Activated gamma-delta T cell treated with anti-CD3 and anti-CD28 coated beads, Interleukin-2, amount 50 U/mL, for 16 hours (primary cell): ENCODE data around the gene LATS2.

Source experiments
- DNase-seq: peaks from one replicate; pipeline ENCODE4 v3.0.0-alpha.2; 2020; ENCODE audit warnings: low read depth

The LATS2 gene

DNA sequence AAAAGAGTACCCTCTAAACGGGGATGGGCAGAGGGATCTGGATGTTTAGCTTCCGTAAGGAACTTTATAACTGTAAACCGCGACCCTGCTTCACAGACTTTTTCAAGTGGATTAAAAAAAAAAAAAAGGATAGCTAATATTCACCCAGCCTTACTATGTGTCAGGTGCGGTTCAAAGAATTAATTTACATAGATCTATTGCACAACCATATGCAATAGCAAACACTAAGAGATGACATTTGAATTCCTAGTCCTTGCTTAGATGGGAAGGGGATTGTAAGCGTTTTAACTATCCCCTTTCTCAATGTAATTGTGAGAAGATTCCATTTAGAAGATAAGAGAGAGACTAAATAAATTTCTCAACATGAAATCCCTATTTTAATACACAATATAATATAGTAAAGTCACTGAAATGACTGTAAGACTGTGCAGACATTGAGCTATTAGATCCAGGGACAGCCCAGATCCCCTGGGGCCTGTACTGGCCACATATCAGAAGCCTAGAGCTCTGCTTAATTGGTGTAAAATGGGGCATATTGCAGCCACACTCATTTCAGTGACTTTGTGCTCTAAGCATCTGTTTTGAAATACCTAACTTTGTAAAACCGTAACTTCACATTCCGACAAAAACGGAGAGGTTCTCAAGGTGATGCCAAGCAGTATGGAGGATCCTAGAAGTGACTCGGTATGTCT, 13.6 kb downstream of the LATS2 start:
- no peak for DNase-seq

DNA sequence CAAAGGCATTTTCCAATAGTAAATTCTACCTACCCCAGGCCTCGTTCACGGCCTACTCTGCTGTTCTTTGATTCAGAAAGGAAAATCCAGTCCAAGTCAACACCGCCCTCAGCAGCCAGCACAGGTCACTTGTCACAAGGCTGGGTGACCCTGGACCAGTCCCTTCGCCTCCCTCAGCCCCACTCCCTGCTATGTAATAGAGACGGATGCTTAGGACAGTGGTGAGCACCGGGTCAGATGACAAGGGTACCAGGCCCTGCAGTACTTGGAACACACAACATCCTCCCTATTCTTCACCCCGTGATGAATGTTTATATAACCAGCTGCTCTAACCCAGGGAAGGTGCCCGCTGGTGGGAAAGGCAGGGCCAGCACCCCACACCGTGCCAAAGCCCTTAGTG, 14.3 kb downstream of the LATS2 start:
- no peak for DNase-seq

DNA sequence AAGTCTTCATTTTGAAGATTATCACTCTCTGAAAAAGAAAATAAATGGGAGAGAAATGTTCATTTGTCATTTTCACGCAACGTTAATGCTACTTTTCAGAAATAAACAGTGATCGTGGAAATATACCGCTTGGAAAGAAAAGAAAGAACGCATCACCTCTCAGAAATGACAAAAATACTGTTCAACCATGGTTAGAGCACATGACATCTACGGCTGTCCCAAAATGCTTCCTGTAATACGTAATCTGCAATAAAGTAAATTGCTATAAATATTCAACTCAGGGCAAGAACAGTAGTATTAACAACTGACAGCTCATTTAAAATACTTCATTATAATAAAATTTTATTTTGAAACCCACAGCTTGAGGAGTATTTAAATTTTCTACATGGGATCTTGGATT, 15.2 kb downstream of the LATS2 start:
- DNase-seq, result no peak

DNA sequence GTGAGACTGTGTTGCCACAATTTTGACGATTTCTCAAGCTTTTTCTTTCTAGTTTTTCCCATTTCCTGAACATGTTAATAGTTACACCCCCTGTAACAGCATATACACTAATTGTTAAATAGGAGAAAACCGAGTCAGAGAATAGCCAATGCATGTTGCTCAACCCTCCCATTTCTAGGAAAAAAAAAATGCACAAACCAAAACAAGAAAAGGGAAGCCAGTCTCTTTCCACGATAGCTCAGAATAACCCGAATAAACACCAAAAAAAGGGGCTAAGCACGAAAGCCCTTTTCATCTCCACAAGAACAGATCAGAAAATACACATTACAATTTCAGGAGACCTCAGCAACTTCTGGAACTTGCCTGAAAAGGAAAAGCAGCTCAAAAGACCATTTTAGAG, 16.3 kb downstream of the LATS2 start:
- DNase-seq, result no peak

DNA sequence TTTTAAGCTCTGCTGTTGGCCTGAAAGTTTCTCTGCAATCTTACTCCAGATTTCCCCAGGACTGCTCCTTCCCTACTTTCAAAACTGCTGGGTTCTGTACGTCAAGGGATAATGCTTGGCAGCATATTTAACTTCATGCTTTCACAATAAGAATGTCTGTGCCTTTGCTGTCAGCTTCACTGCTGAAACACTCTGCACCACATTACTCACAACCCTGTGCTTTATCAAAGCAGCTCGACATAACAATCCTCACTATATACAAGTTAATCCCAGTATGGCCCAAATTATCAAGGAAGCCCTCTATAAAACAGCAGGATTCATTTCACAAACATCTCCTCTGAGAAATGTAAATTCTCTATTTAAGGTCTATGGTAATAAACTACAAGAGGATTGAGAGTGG, 17.5 kb downstream of the LATS2 start:
- no peak for DNase-seq

DNA sequence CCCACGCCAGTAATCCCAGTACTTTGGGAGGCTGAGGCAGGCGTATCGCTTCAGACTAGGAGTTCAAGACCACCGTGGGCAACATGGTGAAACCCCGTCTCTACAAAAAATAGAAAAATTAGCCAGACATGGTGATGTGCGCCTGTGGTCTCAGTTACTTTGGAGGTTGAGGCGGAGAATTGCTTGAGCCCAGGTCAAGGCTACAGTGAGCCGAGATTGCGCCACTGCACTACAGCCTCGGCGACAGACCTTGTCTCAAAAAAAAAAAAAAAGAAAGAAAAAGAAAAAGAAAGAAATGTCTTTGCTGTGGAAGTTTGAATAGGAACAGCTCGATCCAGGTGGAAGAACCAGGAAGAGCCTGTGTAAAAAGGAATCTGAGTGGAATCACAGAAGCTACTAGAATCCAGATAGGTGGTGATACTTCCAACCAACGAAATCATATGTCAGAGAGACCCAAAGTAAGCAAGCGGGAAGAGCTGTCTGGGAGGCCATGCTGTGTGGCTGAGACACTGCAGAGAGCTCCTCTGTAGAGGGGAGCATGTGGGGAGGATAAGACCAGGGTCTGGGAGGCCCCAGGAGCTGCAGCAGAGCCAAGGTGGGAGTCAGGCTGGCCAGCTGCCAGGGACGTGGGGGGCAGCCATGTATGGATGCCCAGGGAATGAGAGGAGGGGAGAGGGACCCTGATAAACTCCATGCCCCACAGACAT, 21.1 kb downstream of the LATS2 start:
- no peak for DNase-seq

DNA sequence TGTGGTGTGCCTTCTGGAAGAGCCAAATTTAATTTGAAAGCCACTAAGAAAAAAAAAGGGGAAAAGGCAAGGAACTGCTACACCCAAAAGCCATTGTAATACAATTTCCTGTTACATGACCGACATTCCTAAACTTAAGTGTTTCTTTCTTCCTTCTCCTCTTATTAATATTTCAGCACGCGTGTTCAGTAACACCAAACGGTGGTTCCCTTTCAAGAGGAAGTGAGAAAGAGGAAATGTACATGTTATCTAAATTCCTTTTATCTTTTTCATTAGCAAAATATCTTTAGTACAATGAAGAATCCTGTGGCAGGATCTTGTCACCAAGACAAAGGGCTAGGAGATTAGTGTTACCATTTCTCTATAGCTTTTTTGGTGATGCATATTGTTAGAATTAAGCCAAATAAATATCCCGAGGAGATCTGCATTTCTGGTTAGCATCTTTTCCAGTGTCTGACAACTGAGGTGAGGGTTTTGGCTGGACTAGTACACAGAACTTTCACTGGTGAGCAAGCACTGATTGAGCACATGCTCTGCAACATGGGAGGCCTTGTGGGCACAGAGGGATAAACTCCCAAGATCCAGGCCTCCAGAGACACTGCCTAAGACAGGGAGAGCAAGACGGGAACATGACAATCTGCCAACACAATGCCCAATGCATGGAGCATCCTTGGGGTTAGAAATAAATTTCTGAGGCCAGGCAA, 22.1 kb downstream of the LATS2 start:
- no peak for DNase-seq

DNA sequence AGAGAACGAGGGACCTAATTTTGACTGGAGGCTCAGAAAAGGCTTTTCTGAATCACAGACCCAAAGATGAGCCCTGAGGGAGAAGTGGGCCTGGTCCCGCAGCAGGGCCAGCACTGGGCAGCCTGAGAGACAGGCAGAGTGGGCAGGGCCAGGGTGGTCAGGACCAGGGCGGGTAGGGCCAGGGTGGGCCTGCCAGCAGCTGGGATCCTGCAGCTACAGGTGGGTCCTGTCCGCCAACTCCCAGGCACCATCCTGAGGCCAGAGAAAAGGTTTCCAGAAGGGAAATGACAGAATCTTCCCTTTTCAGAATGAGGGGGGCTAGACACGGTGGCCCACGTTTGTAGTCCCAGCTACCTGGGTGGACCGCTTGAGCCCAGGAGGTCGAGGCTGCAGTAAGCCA, 23.7 kb downstream of the LATS2 start:
- no peak for DNase-seq

DNA sequence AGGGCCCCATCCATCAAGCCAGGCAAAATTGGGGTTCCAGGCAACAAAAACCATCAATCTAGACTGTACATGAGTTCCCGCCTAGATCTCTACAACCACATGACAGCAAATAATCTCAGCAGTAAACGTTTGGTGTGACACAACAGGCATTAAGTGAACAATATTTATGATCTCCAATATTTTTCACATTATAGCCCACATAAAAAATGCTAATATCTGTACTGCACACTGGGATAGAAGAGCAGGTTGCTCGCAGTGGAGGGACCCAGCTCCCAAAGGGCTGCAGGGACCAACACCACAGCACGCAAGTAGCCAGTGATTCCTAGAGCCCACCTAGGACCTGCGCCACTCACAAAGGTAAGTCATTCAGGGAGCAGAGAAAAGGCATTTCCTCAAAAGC, 25.9 kb downstream of the LATS2 start:
- no peak for DNase-seq

DNA sequence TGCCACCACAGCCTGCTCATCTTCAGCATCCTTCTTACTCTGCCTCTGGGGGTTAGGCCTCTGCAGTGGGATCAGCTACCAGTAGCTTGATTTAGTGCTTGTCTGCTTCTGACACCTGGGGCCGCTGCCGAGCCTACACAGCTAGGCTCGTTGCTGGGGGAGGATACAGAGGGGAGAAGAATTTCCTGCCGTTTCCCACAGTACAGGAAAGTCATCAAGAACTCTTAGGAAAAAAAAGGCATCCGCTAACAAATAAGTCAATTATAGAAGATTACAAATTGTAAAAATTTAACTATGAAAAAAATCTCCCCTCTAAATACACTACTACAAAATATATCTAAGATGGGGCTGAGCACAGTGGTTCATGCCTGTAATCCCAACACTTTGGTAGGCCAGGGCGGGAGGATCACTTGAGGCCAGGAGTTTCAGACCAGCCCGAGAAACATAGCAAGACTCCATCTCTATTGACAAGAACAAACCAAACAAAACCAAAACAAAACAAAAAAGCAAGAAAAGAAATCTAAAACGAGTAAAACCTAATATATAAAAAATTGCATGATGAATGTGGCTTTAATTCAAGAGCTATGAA, 26.7 kb downstream of the LATS2 start:
- no peak for DNase-seq

DNA sequence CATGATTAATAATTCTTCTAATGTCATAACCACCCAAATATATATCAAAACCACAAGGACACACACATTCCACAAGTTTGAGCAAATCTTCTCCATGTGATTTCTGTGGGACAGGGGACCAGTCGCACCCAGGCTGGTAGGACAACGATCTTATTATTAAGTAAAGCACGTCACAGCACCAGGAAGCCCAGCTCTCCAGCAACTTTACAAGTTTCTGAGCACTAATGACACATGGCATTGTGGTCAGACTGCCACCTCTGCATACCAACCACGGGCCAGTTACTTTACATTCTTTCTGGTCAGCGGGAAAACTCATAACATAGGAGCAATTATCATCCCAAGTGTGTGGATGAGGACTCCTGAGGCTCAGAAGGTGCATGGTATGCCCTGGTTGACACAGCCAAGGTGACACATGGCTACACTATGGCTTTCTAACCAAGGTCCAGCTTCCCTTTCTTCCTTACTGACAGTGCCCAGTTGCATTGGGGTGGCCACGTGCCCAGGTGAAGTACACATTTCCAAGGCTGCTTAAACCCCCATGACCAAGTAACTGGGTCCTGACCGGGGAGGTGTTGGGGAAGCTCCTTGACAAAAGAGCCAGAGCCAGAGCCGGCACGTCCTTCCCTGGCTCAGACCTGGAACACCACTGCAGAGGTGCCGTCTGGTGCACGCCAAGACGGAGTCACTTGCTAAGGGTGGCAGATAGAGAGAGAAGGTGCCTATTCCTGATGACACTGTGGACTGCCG, 27.4 kb downstream of the LATS2 start:
- no peak for DNase-seq

DNA sequence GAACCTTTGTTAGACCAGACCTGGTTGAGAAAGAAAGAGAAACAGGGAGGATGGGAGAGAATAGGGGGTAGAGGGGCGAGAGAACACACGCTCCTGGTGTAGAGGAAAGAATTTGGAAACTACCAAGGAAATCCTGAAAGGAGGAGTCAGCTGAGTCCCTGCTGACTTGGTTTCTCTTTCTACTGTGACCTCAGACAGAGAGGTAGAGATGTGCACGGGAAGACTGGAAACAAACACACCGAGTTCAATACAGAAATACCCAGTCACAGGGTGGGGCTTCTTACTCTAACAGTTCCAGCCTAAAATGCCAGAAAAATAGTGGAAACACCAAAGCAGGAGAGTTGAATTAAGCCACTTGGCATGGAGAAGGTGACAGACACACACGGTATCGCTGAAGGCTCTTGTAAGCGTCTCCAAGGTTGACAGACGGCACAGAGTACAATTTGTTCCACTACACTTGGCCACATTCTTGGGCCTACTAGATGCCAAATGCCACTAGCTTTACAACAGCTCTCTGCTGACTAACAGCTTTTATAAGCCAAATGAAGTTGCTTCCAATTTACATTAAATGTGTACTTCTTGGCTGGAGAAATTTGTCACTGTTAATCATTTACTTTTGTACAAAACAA, 28.1 kb downstream of the LATS2 start:
- DNase-seq, result no peak

DNA sequence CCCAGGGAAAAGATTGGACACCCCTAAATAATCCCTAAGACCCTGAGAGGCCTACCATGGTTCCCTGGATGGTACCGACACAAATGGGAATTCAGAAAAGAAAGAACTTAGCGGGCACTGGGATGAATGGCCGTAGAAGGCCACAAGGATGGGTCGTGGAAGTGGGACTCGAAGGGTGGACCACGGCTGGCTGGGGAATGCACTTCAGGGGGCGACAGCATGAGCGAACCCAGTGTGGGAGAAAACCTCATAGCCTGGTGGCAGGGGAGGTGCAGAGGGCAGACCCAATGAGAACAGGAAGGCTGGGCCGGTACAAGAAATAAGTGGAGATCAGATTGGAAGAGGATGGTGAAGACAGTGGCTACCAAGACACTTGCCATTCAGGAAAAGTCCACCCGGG, 28.7 kb downstream of the LATS2 start:
- DNase-seq, result no peak

DNA sequence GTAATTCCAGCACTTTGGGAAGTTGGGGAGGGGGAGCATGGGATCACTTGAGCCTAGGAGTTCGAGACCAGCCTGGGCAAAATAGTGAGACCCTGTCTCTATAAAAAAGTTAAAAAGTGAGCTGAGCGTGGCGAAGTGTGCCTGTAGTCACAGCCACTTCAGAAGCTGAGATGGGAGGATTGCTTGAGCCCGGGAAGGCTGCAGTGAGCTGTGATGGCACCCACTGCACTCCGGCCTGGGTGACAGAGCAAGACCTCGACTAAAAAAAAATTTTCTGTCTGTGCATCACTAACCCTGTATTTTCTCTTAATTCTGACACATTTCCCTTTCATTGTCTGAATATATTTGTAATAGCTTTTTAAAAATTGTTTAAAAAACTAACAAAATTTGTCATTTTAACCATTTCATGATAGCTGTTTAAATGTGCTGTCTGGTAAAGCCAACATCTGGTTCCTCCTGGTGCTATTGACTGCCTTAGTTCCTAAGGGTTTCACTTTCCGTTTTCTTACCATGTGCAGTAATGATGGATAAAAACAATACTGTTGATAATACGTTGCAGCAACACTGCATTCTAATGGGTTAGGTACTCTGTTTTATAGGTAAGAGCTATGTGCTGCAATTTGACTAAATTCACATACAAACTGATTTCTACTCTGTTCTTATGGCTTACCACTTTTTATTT, 29.7 kb downstream of the LATS2 start:
- DNase-seq, result no peak

DNA sequence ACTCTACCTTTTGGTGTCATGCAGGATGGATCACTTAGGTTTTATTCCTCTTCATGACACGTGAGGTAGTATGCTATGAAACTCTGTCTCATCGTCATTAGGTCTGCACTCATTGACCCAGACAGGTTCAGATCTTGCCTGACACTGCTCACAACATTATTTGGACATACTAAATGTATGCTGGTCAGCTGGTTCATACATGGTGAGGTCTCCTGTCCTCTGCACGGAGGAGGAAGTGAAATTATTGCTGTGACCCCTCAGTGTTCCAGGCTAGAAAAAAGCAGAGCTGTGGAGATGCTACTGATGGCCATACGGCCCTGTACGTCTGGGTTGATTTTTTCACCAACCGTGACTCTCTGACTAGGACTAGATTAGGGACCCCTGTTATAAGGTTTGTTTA, 35.8 kb downstream of the LATS2 start:
- no peak for DNase-seq

DNA sequence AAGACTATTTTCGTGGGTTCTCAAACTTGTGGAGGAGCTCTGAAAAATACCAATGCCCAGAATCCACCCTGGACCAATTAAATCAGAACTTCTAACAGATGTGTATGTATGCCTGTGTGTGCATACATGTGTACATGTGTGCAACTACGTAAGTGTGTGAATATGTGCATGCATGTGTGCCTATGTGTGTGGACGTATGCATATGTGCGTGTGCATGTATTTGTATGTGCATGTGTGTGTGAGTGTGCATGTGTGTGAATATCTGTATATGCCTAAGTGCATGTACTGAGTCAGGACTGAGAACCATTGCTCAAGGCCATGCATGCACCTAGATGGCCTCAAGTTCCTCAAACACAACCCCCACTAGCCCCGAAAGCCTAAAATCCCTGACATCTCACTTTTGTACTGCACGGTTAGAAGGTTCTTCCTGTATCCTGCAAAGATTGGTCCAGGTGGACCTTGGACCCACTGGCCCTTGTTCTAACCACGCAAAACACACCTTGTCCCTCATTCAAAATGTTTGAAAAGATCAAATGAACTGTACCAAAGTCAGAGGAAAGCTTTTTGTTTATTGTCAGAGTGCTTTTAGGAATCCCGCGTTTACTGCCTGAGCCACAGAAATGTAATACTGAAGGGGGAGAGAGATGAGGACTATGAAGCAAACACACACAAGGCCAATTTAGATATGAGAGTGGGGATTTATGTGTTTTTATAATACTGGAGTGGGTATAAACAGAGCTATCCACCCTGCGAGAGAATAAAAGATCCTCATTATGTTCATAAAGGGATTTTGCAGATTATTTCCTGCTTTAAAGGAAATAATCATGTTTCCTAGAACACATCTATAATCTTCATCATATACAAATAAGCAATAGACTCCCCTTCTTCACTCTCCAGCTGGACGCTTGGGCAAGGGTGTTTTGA, 39.1 kb downstream of the LATS2 start:
- no peak for DNase-seq

DNA sequence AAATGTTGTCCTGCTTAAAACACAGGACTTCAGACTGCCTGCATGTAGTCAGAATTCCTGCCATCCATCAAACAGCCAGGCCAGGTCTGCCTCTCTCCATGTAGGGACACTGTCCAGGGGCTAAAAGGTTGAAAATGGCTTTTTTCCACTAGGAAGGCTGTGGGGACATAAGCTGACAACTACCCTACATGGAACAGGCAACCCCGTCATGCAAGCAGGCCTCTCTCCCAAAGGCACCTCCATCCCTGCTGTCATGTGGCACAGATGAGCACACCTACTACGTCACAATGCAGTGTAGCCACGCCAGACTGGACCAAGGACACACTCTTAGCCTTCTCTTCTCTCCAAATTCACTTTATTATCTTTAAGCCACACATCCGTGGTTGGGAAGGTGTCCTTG, 40.8 kb downstream of the LATS2 start:
- DNase-seq, result no peak

DNA sequence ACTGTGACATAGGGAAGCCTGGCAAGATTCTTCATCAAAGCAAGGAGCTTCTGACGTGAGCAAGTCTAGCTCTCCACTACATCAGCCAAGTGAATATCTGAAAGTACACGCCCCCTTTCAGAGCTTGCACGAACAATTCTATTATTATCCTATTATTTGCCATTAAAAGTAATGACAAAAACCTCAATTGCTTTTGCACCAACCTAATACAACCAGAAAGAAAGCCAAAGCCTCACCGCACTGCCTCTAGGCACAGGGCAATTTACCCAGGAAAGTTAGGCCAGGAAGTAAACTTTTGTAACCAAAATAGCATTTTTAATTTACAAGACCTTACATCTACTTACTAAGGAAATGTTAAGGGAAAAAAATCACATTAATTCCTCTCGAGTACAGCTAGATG, 41.2 kb downstream of the LATS2 start:
- no peak for DNase-seq

DNA sequence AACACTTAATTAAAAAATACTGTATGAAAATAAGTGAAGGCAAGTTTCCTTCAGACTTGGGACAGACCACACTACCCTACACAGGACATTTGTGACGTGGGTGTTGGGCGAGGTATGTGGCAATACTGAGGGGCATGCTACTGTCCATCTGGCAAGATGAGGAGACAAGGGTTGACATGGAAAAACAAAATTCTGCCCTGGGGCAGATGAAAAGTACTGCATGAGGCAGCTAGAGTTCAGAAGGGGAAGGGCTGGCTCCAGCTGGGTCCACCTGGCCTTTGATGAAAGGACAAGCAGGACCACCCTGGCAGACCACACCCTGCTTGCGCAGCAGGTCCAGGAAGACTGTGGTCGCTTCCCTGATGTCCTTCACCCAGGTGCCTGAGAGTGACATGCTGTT, 43.2 kb downstream of the LATS2 start:
- DNase-seq, result no peak

DNA sequence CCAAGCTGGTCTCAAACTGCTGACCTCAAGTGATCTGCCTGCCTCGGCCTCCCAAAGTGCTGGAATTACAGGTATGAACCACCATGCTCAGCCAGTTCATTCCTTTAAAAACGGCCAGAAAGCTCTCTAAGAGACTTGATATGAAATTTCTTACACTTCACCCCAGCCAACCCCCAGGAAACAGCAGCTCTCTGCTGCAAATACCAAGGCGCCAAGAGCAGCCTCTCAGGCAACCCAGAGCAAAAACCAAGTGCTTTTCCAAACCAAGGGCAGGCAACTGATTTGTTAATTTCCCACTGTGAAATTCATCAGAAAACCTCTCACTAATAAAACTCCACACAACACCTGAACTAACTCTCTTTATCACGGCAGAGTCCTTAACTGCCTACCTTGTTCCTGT, 44.9 kb downstream of the LATS2 start:
- DNase-seq, result no peak
